Measurements from ENCODE around the gene NOX4.
"Not testable (repeated sequence)": the region's sequence is repeated elsewhere in the genome, so short reads cannot be mapped to it uniquely, and the experiment has no call there.

The NOX4 gene

DNA sequence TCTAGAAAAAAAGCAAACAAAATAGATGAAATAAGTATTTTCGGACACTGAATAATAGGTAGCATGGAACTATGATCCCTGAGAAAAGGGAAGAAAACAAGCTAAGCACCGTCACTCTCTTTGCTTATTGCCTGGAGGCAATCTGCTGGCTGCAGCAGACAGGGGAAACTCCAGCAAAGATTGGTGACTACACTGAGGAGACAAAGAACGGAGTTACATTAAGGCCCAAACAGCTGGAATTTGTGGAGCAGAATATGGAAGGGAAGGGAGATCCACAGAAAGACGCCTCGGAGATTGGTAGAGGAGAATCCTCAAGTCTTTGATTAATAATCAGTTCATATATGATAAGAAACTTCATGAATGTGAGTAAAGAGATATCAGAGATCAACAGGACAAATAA is 163.3 kb downstream of the NOX4 start:
- TF ChIP-seq SUZ12 (IDR thresholded peaks at IDR 0.05; ENCODE audit: extremely low read depth, insufficient read depth, insufficient read length), result no peak
- TF ChIP-seq YY1 (IDR thresholded peaks at IDR 0.05; ENCODE audit: insufficient read depth, insufficient read length), result no peak
- no peak for TF ChIP-seq ZNF274 (IDR thresholded peaks at IDR 0.05; ENCODE audit: low read depth, low read length)
- DNase-seq (ENCODE audit: low read depth, low spot score), result no peak
- H3K9ac ChIP-seq (ENCODE audit: insufficient read length, low read depth), result no peak overlapping the region
- no peak overlapping the region for H3K4me3 ChIP-seq (ENCODE audit: insufficient read length, low read depth)
- no peaks in the 10 kb centered on the region for H3K27me3 ChIP-seq (ENCODE audit: insufficient read depth, insufficient read length)
- no peaks in the 10 kb centered on the region for H3K4me1 ChIP-seq (ENCODE audit: insufficient read depth, insufficient read length)
- H3K36me3 ChIP-seq (ENCODE audit: insufficient read depth, insufficient read length, low read length), result no peaks in the 10 kb centered on the region
- no peaks in the 10 kb centered on the region for H3K9me3 ChIP-seq (ENCODE audit: insufficient read depth, low read length)

- no peaks in the 10 kb centered on the region for H3K36me3 ChIP-seq (ENCODE audit: insufficient read depth, insufficient read length, low read length)
- no peak overlapping the region for H3K4me3 ChIP-seq (ENCODE audit: insufficient read length, low read depth)
- no peak for DNase-seq (ENCODE audit: low read depth, low spot score)
- H3K4me1 ChIP-seq (ENCODE audit: insufficient read depth, insufficient read length), result no peaks in the 10 kb centered on the region
- TF ChIP-seq YY1 (IDR thresholded peaks at IDR 0.05; ENCODE audit: insufficient read depth, insufficient read length) (no peak), ZNF274 (IDR thresholded peaks at IDR 0.05; ENCODE audit: low read depth, low read length) (no peak), SUZ12 (IDR thresholded peaks at IDR 0.05; ENCODE audit: extremely low read depth, insufficient read depth, insufficient read length) (no peak)
- H3K9ac ChIP-seq (ENCODE audit: insufficient read length, low read depth), result no peak overlapping the region
- no peaks in the 10 kb centered on the region for H3K9me3 ChIP-seq (ENCODE audit: insufficient read depth, low read length)
- H3K27me3 ChIP-seq (ENCODE audit: insufficient read depth, insufficient read length), result no peaks in the 10 kb centered on the region
Observed at GRCh38 chr11:89321401-89321800, 169.8 kb downstream of the NOX4 start.

GRCh38 chr11:89310607-89311006 is 180.6 kb downstream of the NOX4 start:
- not testable (repeated sequence) for H3K4me1 ChIP-seq (ENCODE audit: insufficient read depth, insufficient read length); DNase-seq (ENCODE audit: low read depth, low spot score); H3K9me3 ChIP-seq (ENCODE audit: insufficient read depth, low read length); H3K9ac ChIP-seq (ENCODE audit: insufficient read length, low read depth); H3K27me3 ChIP-seq (ENCODE audit: insufficient read depth, insufficient read length); H3K4me3 ChIP-seq (ENCODE audit: insufficient read length, low read depth); H3K36me3 ChIP-seq (ENCODE audit: insufficient read depth, insufficient read length, low read length)

GRCh38 chr11:89309321-89309985 is 181.7 kb downstream of the NOX4 start:
- H3K4me3 ChIP-seq (ENCODE audit: insufficient read length, low read depth); H3K9ac ChIP-seq (ENCODE audit: insufficient read length, low read depth); H3K27me3 ChIP-seq (ENCODE audit: insufficient read depth, insufficient read length); H3K36me3 ChIP-seq (ENCODE audit: insufficient read depth, insufficient read length, low read length); H3K4me1 ChIP-seq (ENCODE audit: insufficient read depth, insufficient read length); H3K9me3 ChIP-seq (ENCODE audit: insufficient read depth, low read length); DNase-seq (ENCODE audit: low read depth, low spot score): not testable (repeated sequence)

GRCh38 chr11:89308272-89308671 is 182.9 kb downstream of the NOX4 start:
- not testable (repeated sequence) for H3K36me3 ChIP-seq (ENCODE audit: insufficient read depth, insufficient read length, low read length); H3K4me1 ChIP-seq (ENCODE audit: insufficient read depth, insufficient read length)

GRCh38 chr11:89303029-89303428 is 188.1 kb downstream of the NOX4 start:
- not testable (repeated sequence) for H3K9me3 ChIP-seq (ENCODE audit: insufficient read depth, low read length); DNase-seq (ENCODE audit: low read depth, low spot score); H3K27me3 ChIP-seq (ENCODE audit: insufficient read depth, insufficient read length); H3K4me1 ChIP-seq (ENCODE audit: insufficient read depth, insufficient read length); H3K36me3 ChIP-seq (ENCODE audit: insufficient read depth, insufficient read length, low read length); H3K9ac ChIP-seq (ENCODE audit: insufficient read length, low read depth); H3K4me3 ChIP-seq (ENCODE audit: insufficient read length, low read depth)

More at GRCh38 chr11:89308272-89308671, 182.9 kb downstream of the NOX4 start:
- not testable (repeated sequence) for H3K4me3 ChIP-seq (ENCODE audit: insufficient read length, low read depth); H3K27me3 ChIP-seq (ENCODE audit: insufficient read depth, insufficient read length); DNase-seq (ENCODE audit: low read depth, low spot score); H3K9me3 ChIP-seq (ENCODE audit: insufficient read depth, low read length); H3K9ac ChIP-seq (ENCODE audit: insufficient read length, low read depth)

DNA sequence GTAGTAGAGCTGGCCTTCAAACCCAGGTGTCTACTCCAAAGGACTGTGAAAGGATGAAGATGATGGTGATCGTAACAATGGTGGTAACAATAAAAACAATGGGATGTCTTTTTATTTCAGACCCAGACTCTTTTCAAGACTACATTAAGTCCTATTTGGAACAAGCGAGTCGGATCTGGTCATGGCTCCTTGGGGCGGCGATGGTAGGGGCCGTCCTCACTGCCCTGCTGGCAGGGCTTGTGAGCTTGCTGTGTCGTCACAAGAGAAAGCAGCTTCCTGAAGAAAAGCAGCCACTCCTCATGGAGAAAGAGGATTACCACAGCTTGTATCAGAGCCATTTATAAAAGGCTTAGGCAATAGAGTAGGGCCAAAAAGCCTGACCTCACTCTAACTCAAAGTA is 196.2 kb downstream of the NOX4 start:
- H3K4me3 ChIP-seq (ENCODE audit: insufficient read length, low read depth); H3K9ac ChIP-seq (ENCODE audit: insufficient read length, low read depth); H3K9me3 ChIP-seq (ENCODE audit: insufficient read depth, low read length); DNase-seq (ENCODE audit: low read depth, low spot score); H3K27me3 ChIP-seq (ENCODE audit: insufficient read depth, insufficient read length); H3K4me1 ChIP-seq (ENCODE audit: insufficient read depth, insufficient read length); H3K36me3 ChIP-seq (ENCODE audit: insufficient read depth, insufficient read length, low read length): not testable (repeated sequence)

DNA sequence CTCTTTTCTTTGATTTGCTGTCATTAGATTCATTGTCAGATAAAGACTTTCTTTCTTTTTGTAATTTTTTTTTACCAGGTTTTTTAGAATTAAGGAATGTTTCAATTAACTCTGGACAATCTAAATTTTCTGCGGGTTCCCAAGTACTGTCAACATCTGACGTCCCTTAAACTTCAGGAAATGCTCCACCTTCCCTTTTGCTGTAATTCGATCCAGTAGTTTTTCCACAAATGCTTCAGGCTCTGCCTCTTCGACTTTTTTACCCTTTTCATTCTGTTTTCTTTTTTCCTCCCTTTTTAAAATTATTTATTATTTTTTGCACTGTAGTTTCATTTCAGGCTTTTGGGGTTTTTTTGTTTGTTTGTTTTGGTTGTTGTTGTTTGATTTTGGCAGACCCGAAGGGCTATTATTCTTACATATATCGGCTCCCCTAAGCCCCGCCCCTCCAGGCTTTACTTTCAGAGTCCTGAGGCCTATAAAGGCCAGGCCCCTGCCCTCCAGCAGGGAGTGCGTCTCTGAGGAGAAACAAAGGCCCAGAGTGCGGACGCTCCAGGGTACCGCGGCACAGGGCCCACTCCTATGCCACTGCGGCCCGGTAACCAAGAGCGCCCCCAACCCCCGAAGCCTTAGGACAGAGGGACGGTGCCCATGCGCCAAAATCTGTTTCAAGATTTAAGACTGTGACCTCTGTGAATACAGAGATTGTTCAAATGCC is 197.1 kb downstream of the NOX4 start:
- DNase-seq (ENCODE audit: low read depth, low spot score), result no peak
- H3K4me1 ChIP-seq (ENCODE audit: insufficient read depth, insufficient read length), result no peaks in the 10 kb centered on the region
- no peaks in the 10 kb centered on the region for H3K9me3 ChIP-seq (ENCODE audit: insufficient read depth, low read length)
- TF ChIP-seq ZNF274 (IDR thresholded peaks at IDR 0.05; ENCODE audit: low read depth, low read length) (no peak), YY1 (IDR thresholded peaks at IDR 0.05; ENCODE audit: insufficient read depth, insufficient read length) (no peak)
- no peaks in the 10 kb centered on the region for H3K27me3 ChIP-seq (ENCODE audit: insufficient read depth, insufficient read length)
- H3K9ac ChIP-seq (ENCODE audit: insufficient read length, low read depth), result no peak overlapping the region
- H3K36me3 ChIP-seq (ENCODE audit: insufficient read depth, insufficient read length, low read length), result no peaks in the 10 kb centered on the region
- no peak overlapping the region for H3K4me3 ChIP-seq (ENCODE audit: insufficient read length, low read depth)

DNA sequence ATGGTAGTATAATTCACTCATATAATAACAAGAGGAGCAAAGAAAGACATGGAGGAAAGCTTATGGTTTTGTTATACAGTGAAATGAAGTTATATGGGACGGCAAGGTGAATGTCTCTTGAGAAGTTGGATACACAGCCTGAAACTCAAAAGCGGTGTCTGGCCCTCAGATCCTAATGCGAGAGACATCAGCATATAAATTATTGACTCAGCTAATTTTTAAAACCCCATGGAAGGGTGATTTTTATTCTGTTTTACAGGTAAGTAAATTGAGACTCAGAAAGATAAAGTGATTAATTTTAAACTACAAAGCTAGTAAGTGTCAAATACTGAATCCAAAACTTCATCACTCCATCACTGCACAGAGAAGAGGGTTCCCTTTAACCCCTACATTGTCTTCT is 203.2 kb downstream of the NOX4 start:
- DNase-seq (ENCODE audit: low read depth, low spot score); H3K9ac ChIP-seq (ENCODE audit: insufficient read length, low read depth); H3K27me3 ChIP-seq (ENCODE audit: insufficient read depth, insufficient read length); H3K4me1 ChIP-seq (ENCODE audit: insufficient read depth, insufficient read length); H3K36me3 ChIP-seq (ENCODE audit: insufficient read depth, insufficient read length, low read length); H3K9me3 ChIP-seq (ENCODE audit: insufficient read depth, low read length); H3K4me3 ChIP-seq (ENCODE audit: insufficient read length, low read depth): not testable (repeated sequence)

DNA sequence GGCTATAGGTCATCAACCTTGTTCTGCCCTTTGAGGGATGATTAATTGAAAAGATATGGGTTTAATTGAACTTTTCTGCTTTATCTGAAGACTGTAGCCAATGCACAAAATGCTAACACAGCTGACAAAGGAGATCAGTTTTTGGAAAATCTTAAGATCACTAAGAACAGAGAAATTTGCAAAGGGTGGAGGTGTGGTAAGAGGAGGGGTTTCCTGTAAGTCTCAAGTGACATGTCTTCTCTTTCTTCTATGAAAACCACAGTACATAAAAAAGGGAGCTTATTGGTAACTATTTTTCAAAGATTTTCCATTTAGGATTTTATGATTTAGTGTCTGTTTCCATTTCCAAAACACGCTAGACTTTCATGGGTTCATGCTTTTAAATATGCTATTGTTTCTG is 204.6 kb downstream of the NOX4 start:
- H3K9ac ChIP-seq (ENCODE audit: insufficient read length, low read depth); H3K4me3 ChIP-seq (ENCODE audit: insufficient read length, low read depth); H3K36me3 ChIP-seq (ENCODE audit: insufficient read depth, insufficient read length, low read length); H3K9me3 ChIP-seq (ENCODE audit: insufficient read depth, low read length); DNase-seq (ENCODE audit: low read depth, low spot score); H3K4me1 ChIP-seq (ENCODE audit: insufficient read depth, insufficient read length); H3K27me3 ChIP-seq (ENCODE audit: insufficient read depth, insufficient read length): not testable (repeated sequence)

- not testable (repeated sequence) for H3K27me3 ChIP-seq (ENCODE audit: insufficient read depth, insufficient read length); DNase-seq (ENCODE audit: low read depth, low spot score); H3K4me1 ChIP-seq (ENCODE audit: insufficient read depth, insufficient read length); H3K4me3 ChIP-seq (ENCODE audit: insufficient read length, low read depth); H3K36me3 ChIP-seq (ENCODE audit: insufficient read depth, insufficient read length, low read length); H3K9ac ChIP-seq (ENCODE audit: insufficient read length, low read depth); H3K9me3 ChIP-seq (ENCODE audit: insufficient read depth, low read length)
Observed at GRCh38 chr11:89281032-89281677, 210.0 kb downstream of the NOX4 start.

All from NT2/D1 (cell line).